DND-41 (cell line): Measurements from ENCODE around the gene FRMD8.

Experiments
- ATAC-seq: fragments of 200-7000 bp; cut with Tn5 transposase; 3 replicates; pipeline ENCODE4 v1.9.1; 2021; ENCODE audit warnings: low read depth; ENCODE audit not compliant: insufficient read depth
- DNase-seq: peaks from one replicate; pipeline ENCODE4 v3.0.0-alpha.2; 2020
- H2AFZ ChIP-seq: 2 replicates; pipeline ENCODE4 v1.6.0; 2012; ENCODE audit warnings: low read depth, low read length
- H3K27ac ChIP-seq: 2 replicates; pipeline ENCODE4 v1.5.1; 2012; ENCODE audit warnings: low read length, inconsistent platforms
- H3K27me3 ChIP-seq: fragments of 200-600 bp; sonication (generic); 2 replicates; pipeline ENCODE4 v1.6.0; 2012; ENCODE audit warnings: low read length, mild to moderate bottlenecking, inconsistent platforms; ENCODE audit not compliant: insufficient read depth, poor library complexity
- H3K36me3 ChIP-seq: 2 replicates; pipeline ENCODE4 v1.5.1; 2012; ENCODE audit warnings: low read length, inconsistent platforms; ENCODE audit not compliant: insufficient read depth
- H3K4me1 ChIP-seq: 2 replicates; pipeline ENCODE4 v1.5.1; 2012; ENCODE audit warnings: mild to moderate bottlenecking, low read length; ENCODE audit not compliant: insufficient read depth
- H3K4me2 ChIP-seq: 2 replicates; pipeline ENCODE4 v1.6.0; 2012; ENCODE audit warnings: mild to moderate bottlenecking, moderate library complexity, low read length, inconsistent platforms; ENCODE audit not compliant: insufficient read depth
- H3K4me3 ChIP-seq, 2 experiments: fragments of 200-600 bp in 1 of 2; shearing (Covaris generic) in 1 of 2; 2 replicates each; pipeline ENCODE4 v1.5.1; 2012 to 2016; ENCODE audit warnings: inconsistent platforms in 2 of 2, low read length in 2 of 2, mild to moderate bottlenecking in 2 of 2, low read depth in 1 of 2, moderate library complexity in 1 of 2
- H3K79me2 ChIP-seq: 2 replicates; pipeline ENCODE4 v1.6.0; 2012; ENCODE audit warnings: low read length, inconsistent platforms; ENCODE audit not compliant: insufficient read depth
- H3K9ac ChIP-seq: 2 replicates; pipeline ENCODE4 v1.6.0; 2012; ENCODE audit warnings: low read depth, mild to moderate bottlenecking, inconsistent platforms, low read length, moderate library complexity
- H3K9me3 ChIP-seq: 2 replicates; pipeline ENCODE4 v1.5.1; 2012; ENCODE audit warnings: low read length, moderate library complexity, mild to moderate bottlenecking, inconsistent platforms; ENCODE audit not compliant: insufficient read depth, severe bottlenecking
- H4K20me1 ChIP-seq: 2 replicates; pipeline ENCODE4 v1.6.0; 2012; ENCODE audit warnings: low read length; ENCODE audit not compliant: insufficient read depth
- EZH2 ChIP-seq: IDR thresholded peaks from 3 replicates; pipeline ENCODE4 v1.6.1; 2012; ENCODE audit warnings: borderline replicate concordance, low read depth, mild to moderate bottlenecking, moderate library complexity, low read length, inconsistent platforms; ENCODE audit not compliant: severe bottlenecking
- TF ChIP-seq, protein P1 (sequence below): IDR thresholded peaks from 2 replicates; pipeline ENCODE4 v1.5.1; 2012; ENCODE audit warnings: borderline replicate concordance, low read length, moderate library complexity, mild to moderate bottlenecking; ENCODE audit not compliant: poor library complexity, severe bottlenecking; ENCODE audit errors: extremely low read depth

FRMD8 gene

GRCh38 chr11:65403607-65404121 lies 17.2 kb downstream of the FRMD8 start:
- Histone ChIP-seq H2AFZ (no peak overlapping the region), H3K9me3 (no peaks in the 10 kb centered on the region), H3K9ac (no peak overlapping the region), H3K36me3 (peaks cover 57% of the 10 kb centered on the region), H3K4me1 (no peaks in the 10 kb centered on the region), H3K4me3 (no peak overlapping the region), H3K4me2 (no peak overlapping the region), H4K20me1 (peaks cover 12% of the 10 kb centered on the region), H3K27ac (no peak overlapping the region), H3K27me3 (no peaks in the 10 kb centered on the region), H3K79me2 (no peaks in the 10 kb centered on the region; the same call in 1 of the 2 replicates)
- TF ChIP-seq EZH2, result no peak
- TF ChIP-seq, protein P1, sequence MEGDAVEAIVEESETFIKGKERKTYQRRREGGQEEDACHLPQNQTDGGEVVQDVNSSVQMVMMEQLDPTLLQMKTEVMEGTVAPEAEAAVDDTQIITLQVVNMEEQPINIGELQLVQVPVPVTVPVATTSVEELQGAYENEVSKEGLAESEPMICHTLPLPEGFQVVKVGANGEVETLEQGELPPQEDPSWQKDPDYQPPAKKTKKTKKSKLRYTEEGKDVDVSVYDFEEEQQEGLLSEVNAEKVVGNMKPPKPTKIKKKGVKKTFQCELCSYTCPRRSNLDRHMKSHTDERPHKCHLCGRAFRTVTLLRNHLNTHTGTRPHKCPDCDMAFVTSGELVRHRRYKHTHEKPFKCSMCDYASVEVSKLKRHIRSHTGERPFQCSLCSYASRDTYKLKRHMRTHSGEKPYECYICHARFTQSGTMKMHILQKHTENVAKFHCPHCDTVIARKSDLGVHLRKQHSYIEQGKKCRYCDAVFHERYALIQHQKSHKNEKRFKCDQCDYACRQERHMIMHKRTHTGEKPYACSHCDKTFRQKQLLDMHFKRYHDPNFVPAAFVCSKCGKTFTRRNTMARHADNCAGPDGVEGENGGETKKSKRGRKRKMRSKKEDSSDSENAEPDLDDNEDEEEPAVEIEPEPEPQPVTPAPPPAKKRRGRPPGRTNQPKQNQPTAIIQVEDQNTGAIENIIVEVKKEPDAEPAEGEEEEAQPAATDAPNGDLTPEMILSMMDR, result no peak
- ATAC-seq (no peak), DNase-seq (no peak)

GRCh38 chr11:65404210-65404609 lies 17.8 kb downstream of the FRMD8 start:
- ATAC-seq, result no peak
- no peak overlapping the region for H3K4me2 ChIP-seq

DNA sequence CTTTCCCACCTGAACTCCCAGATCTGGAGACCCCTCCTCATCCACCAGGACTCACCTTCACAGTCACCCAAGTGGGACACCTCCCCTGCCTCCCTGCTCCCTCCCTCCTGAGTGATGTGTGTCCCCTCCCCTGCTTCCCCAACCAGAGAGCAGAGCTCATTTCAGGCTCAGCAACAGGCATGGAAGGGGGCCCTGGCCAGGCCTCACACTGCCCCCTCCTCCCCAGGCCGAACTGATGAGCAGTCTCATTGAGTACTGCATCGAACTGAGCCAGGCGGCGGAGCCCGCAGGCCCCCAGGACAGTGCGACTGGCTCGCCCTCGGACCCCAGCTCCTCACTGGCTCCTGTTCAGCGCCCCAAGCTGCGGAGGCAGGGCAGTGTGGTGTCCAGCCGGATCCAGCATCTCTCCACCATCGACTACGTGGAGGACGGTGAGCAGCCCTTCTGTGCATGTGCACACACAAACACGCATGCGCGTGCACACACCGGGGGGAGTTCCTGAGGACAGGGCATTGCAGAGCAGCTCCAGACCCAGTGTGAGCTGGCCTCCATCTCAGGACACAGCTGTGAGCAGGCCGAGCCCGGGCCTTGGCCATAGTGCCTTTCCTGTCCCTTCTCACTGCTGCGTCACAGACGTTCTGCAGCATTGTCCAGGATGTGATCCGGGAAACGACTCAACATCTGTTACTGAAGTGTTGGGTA lies 18.4 kb downstream of the FRMD8 start:
- no peak for ATAC-seq
- H3K4me2 ChIP-seq, result no peak overlapping the region
- no peaks in the 10 kb centered on the region for H3K9me3 ChIP-seq
- peaks cover 59% of the 10 kb centered on the region for H3K36me3 ChIP-seq
- H4K20me1 ChIP-seq, result peaks cover 7% of the 10 kb centered on the region; the same call in 1 of the 2 replicates
- DNase-seq, result no peak
- H3K4me1 ChIP-seq, result no peaks in the 10 kb centered on the region
- no peaks in the 10 kb centered on the region for H3K27me3 ChIP-seq
- H3K27ac ChIP-seq, result no peak overlapping the region
- no peak overlapping the region for H3K4me3 ChIP-seq
- H3K9ac ChIP-seq, result no peak overlapping the region
- TF ChIP-seq EZH2, result no peak
- TF ChIP-seq, protein P1, result no peak
- no peak overlapping the region for H2AFZ ChIP-seq
- no peaks in the 10 kb centered on the region; the same call in 1 of the 2 replicates for H3K79me2 ChIP-seq

More at GRCh38 chr11:65404210-65404609, 17.8 kb downstream of the FRMD8 start:
- H3K27me3 ChIP-seq, result no peaks in the 10 kb centered on the region
- no peak for DNase-seq
- H3K36me3 ChIP-seq, result peaks cover 59% of the 10 kb centered on the region
- no peak overlapping the region for H2AFZ ChIP-seq
- no peak overlapping the region for H3K27ac ChIP-seq
- H3K9me3 ChIP-seq, result no peaks in the 10 kb centered on the region
- H3K79me2 ChIP-seq, result no peaks in the 10 kb centered on the region; the same call in 1 of the 2 replicates
- no peak for TF ChIP-seq EZH2
- TF ChIP-seq, protein P1, result no peak
- H3K4me3 ChIP-seq, result no peak overlapping the region
- H4K20me1 ChIP-seq, result peaks cover 11% of the 10 kb centered on the region
- H3K9ac ChIP-seq, result no peak overlapping the region
- H3K4me1 ChIP-seq, result no peaks in the 10 kb centered on the region
